Measurements from ENCODE around the gene RANBP3L.
"Not testable (repeated sequence)": the region's sequence is repeated elsewhere in the genome, so short reads cannot be mapped to it uniquely, and the experiment has no call there.

RANBP3L gene

DNA sequence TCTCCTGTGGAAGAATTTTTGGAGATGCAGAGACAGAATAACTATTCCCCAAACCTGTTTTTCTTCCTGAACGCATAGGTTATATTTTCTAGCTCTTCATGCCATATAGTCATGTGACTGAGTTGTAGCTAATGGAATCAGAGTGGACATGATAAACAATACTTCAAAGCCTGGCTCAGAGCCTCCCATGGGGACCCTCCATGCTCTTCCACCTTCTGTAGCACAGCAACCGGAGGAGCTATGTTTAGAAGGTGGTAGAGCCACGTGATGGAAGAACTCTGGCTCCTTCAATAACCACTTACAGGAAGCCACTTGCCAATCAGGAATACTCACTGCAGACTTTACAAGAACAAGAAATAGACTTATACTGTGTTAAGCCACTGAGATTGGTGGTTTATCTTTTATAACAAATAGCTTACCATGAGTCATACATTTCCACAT, 99.2 kb downstream of the RANBP3L start:
- DNase-seq: no peak

- no peak for DNase-seq
These were observed 101.2 kb downstream of the RANBP3L start for GRCh38 chr5:36200513-36200912.

DNA sequence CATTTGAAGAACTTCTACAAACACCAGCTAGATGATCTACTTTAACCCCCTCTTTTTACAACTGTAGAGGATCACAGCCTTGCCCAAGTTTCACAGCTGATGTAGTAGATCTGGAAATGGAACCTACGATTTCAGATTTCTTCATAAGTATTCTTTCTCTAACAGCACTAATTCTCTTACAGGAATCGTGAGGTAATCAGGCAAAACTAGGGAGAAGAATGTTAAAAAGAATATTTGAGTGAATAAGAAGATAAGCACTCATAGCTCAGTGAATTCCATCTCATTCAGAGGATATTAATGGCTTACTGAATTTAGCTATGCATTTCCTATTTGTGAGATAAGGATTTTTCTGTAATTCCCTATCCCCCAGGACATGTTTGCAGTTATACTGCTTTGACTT, 102.1 kb downstream of the RANBP3L start:
- DNase-seq: no peak

- not testable (repeated sequence) for DNase-seq
These were observed 102.9 kb downstream of the RANBP3L start for GRCh38 chr5:36198783-36199182.
